ENCODE measurements around the gene TMEM107.

The TMEM107 gene

GRCh38 chr17:8141741-8142140 is 34.4 kb downstream of the TMEM107 start:
- DNase-seq (ENCODE audit: low read depth) = no peak
- H3K4me3 ChIP-seq (ENCODE audit: low read length) = no peak overlapping the region
- TF ChIP-seq CTCF (conservative IDR thresholded peaks at IDR 0.05; ENCODE audit: low read depth, low read length) = no peak

GRCh38 chr17:8141045-8141444 is 35.1 kb downstream of the TMEM107 start:
- DNase-seq (ENCODE audit: low read depth) = no peak
- TF ChIP-seq CTCF (conservative IDR thresholded peaks at IDR 0.05; ENCODE audit: low read depth, low read length) = no peak

GRCh38 chr17:8140065-8141029 is 35.8 kb downstream of the TMEM107 start:
- no peak for TF ChIP-seq CTCF (conservative IDR thresholded peaks at IDR 0.05; ENCODE audit: low read depth, low read length)
- no peak for DNase-seq (ENCODE audit: low read depth)
- no peak overlapping the region for H3K4me3 ChIP-seq (ENCODE audit: low read length)

More at GRCh38 chr17:8141045-8141444, 35.1 kb downstream of the TMEM107 start:
- H3K4me3 ChIP-seq (ENCODE audit: low read length) = no peak overlapping the region

- peak; percentile 90 for TF ChIP-seq CTCF (conservative IDR thresholded peaks at IDR 0.05; ENCODE audit: low read depth, low read length)
- peak; percentile 86 for DNase-seq (ENCODE audit: low read depth)
- H3K4me3 ChIP-seq (ENCODE audit: low read length) = peak overlapping the region; percentile 64
Observed at GRCh38 chr17:8138672-8139371, 37.4 kb downstream of the TMEM107 start.

- peak overlapping the region; percentile 53 for H3K4me3 ChIP-seq (ENCODE audit: low read length)
Observed at GRCh38 chr17:8138374-8138671, 37.9 kb downstream of the TMEM107 start.

GRCh38 chr17:8137645-8138373 is 38.4 kb downstream of the TMEM107 start:
- DNase-seq (ENCODE audit: low read depth) = no peak
- no peak for TF ChIP-seq CTCF (conservative IDR thresholded peaks at IDR 0.05; ENCODE audit: low read depth, low read length)
- H3K4me3 ChIP-seq (ENCODE audit: low read length) = peak overlapping the region; percentile 53

More at GRCh38 chr17:8138374-8138671, 37.9 kb downstream of the TMEM107 start:
- TF ChIP-seq CTCF (conservative IDR thresholded peaks at IDR 0.05; ENCODE audit: low read depth, low read length) = no peak
- DNase-seq (ENCODE audit: low read depth) = no peak

Data from retinal pigment epithelial cell (primary cell).